Measurements from ENCODE around the gene AKNA.

The AKNA gene

DNA sequence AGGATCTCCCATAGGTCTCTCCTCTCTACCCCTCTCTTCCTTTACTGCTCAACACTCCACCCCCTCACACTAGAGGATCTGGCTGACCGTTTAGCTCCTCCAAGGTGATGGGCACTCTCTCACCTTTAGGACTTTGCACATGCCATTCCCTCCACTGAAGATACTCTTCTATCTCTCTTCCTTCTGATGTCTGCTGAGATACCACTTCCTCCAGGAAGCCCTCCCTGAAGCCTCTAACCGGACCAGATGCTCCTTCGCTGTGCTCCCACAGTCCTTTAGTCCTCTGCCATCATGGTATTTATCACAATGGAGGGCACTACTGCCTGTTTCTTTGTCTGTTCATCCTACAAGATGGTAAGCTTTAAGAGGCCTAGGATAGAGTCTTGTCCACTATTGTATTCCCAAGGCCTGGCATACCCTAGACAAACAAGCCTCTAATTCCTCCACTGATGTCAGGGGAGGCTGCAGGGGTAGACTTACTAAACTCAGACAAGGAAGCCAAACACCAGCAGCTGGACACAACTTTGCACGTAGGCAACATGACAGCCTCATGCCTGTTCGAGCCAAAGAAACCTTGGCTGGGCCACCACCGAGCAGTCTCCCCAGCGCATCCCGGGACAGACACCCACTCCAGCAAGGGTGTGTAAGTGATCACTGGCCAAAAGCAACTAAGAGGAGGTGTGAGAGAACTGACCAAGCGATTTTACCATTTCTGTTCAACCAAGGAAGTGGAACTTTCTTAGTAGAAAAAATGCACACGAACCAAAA lies 37.9 kb downstream of the AKNA start:
- no peaks in the 10 kb centered on the region for H3K9me2 ChIP-seq (replicated peaks; ENCODE audit: insufficient read depth, low read length)
- H3F3A ChIP-seq (ENCODE audit: insufficient read depth, low read length) = 0 out of 2 replicates have a peak, but pooled peaks cover 4% of the 10 kb centered on the region
- no peak overlapping the region for H3K27ac ChIP-seq (ENCODE audit: low read length)
- DNase-seq = no peak
- H3K9me3 ChIP-seq (replicated peaks; ENCODE audit: insufficient read depth, low read length) = no peaks in the 10 kb centered on the region
- peaks cover 9% of the 10 kb centered on the region; the same call in 1 of the 2 replicates for H3K79me2 ChIP-seq (ENCODE audit: low read length)
- H3K27me3 ChIP-seq (replicated peaks; ENCODE audit: insufficient read depth, low read length) = no peaks in the 10 kb centered on the region
- no peaks in the 10 kb centered on the region for H3K4me1 ChIP-seq (ENCODE audit: low read length)
- H3K4me2 ChIP-seq (ENCODE audit: low read depth, low read length) = no peak overlapping the region
- no peaks in the 10 kb centered on the region for H4K20me1 ChIP-seq (ENCODE audit: insufficient read depth, low read length)
- peaks cover 26% of the 10 kb centered on the region for H3K36me3 ChIP-seq (replicated peaks; ENCODE audit: insufficient read depth, low read length)
- no peak for TF ChIP-seq EZH2 (optimal IDR thresholded peaks at IDR 0.05; ENCODE audit: low read depth, low read length)
- TF ChIP-seq, protein P1, sequence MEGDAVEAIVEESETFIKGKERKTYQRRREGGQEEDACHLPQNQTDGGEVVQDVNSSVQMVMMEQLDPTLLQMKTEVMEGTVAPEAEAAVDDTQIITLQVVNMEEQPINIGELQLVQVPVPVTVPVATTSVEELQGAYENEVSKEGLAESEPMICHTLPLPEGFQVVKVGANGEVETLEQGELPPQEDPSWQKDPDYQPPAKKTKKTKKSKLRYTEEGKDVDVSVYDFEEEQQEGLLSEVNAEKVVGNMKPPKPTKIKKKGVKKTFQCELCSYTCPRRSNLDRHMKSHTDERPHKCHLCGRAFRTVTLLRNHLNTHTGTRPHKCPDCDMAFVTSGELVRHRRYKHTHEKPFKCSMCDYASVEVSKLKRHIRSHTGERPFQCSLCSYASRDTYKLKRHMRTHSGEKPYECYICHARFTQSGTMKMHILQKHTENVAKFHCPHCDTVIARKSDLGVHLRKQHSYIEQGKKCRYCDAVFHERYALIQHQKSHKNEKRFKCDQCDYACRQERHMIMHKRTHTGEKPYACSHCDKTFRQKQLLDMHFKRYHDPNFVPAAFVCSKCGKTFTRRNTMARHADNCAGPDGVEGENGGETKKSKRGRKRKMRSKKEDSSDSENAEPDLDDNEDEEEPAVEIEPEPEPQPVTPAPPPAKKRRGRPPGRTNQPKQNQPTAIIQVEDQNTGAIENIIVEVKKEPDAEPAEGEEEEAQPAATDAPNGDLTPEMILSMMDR (IDR thresholded peaks at IDR 0.05; ENCODE audit: low read length) = no peak
- TF ChIP-seq EZH2phosphoT487 (IDR thresholded peaks at IDR 0.05; ENCODE audit: low read length) = no peak
- H2AFZ ChIP-seq (ENCODE audit: low read length) = no peak overlapping the region
- H3K9ac ChIP-seq (ENCODE audit: low read length) = no peak overlapping the region
- no peak overlapping the region for H3K4me3 ChIP-seq (ENCODE audit: low read length)

DNA sequence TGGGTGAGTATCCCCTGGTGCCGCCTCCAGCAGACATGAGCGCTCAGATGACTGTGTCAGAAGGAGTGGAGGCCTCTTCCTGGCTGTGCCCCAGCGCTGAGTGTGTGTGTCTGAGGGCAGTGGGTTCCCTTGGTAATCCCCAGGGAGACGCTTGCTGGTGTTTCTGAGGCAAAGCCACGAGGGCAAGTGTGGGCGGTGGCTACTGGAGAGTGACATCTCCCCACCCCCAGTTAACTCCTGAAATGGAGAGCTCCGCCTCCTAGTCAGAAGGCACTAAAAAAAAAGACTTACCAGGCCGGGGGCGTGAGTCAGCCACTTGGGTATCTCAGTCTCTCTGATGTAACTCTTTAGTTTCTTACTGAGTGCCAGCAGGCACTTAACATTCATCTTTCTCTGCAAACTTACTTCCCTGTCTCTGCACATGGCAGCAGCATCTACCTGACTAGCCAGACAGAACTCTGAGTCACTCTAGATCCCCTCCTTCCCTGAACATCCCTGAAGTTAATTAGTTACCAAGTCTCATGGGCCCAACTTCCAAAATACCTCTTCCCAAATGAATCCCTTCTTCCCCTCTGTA lies 38.8 kb downstream of the AKNA start:
- H3K9ac ChIP-seq (ENCODE audit: low read length) = no peak overlapping the region
- H3K79me2 ChIP-seq (ENCODE audit: low read length) = peaks cover 9% of the 10 kb centered on the region; the same call in 1 of the 2 replicates
- no peak overlapping the region for H3K4me2 ChIP-seq (ENCODE audit: low read depth, low read length)
- H3K36me3 ChIP-seq (replicated peaks; ENCODE audit: insufficient read depth, low read length) = peaks cover 24% of the 10 kb centered on the region
- H3K9me2 ChIP-seq (replicated peaks; ENCODE audit: insufficient read depth, low read length) = no peaks in the 10 kb centered on the region
- H2AFZ ChIP-seq (ENCODE audit: low read length) = no peak overlapping the region
- H3K27me3 ChIP-seq (replicated peaks; ENCODE audit: insufficient read depth, low read length) = no peaks in the 10 kb centered on the region
- no peak overlapping the region for H3K27ac ChIP-seq (ENCODE audit: low read length)
- H4K20me1 ChIP-seq (ENCODE audit: insufficient read depth, low read length) = no peaks in the 10 kb centered on the region
- H3F3A ChIP-seq (ENCODE audit: insufficient read depth, low read length) = 0 out of 2 replicates have a peak, but pooled peaks cover 2% of the 10 kb centered on the region
- no peak for DNase-seq
- no peaks in the 10 kb centered on the region for H3K9me3 ChIP-seq (replicated peaks; ENCODE audit: insufficient read depth, low read length)
- no peak overlapping the region for H3K4me3 ChIP-seq (ENCODE audit: low read length)
- no peaks in the 10 kb centered on the region for H3K4me1 ChIP-seq (ENCODE audit: low read length)
- TF ChIP-seq EZH2phosphoT487 (IDR thresholded peaks at IDR 0.05; ENCODE audit: low read length) (no peak), EZH2 (optimal IDR thresholded peaks at IDR 0.05; ENCODE audit: low read depth, low read length) (no peak)
- TF ChIP-seq, protein P1 (IDR thresholded peaks at IDR 0.05; ENCODE audit: low read length) = no peak

DNA sequence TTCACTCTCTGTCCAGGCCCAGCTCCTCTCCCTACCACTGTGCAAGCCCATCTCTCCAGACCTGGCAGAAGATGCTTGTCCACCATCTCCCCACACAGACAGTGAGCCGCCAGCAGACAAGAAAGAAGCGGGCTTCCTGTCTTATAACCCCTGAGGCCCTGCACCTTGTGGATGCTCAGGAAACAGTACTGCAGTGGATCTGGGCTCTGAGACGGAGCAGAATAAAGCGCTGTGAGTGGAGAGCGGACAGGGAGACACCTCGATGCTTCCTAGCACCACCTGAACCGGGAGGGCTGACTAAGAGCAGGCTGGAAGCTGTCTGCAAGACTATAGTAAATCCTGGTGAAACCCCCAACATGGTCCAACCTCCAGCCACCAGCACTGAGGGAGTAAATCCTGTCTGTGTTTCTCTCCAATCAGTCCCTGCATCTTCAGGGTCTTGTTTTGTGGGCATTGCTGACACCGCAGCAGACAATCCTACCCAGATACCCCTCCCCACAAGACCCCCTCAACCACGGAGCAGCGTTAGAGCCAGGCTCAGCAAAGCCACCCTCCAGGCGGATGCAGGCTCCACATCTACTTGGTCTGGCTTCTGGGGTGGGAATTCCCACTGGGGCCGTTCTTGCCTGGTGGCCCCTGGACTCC lies 39.4 kb downstream of the AKNA start:
- Histone ChIP-seq H3K4me2 (ENCODE audit: low read depth, low read length) (no peak overlapping the region), H4K20me1 (ENCODE audit: insufficient read depth, low read length) (no peaks in the 10 kb centered on the region)

More for the DNA sequence above, 39.4 kb downstream of the AKNA start:
- Histone ChIP-seq H3K36me3 (replicated peaks; ENCODE audit: insufficient read depth, low read length) (peaks cover 23% of the 10 kb centered on the region), H3K4me3 (ENCODE audit: low read length) (no peak overlapping the region), H3K27ac (ENCODE audit: low read length) (no peak overlapping the region), H3K9me2 (replicated peaks; ENCODE audit: insufficient read depth, low read length) (no peaks in the 10 kb centered on the region), H3K9me3 (replicated peaks; ENCODE audit: insufficient read depth, low read length) (no peaks in the 10 kb centered on the region), H3K9ac (ENCODE audit: low read length) (no peak overlapping the region), H3K27me3 (replicated peaks; ENCODE audit: insufficient read depth, low read length) (no peaks in the 10 kb centered on the region), H3K79me2 (ENCODE audit: low read length) (peaks cover 6% of the 10 kb centered on the region; the same call in 1 of the 2 replicates), H3K4me1 (ENCODE audit: low read length) (no peaks in the 10 kb centered on the region), H2AFZ (ENCODE audit: low read length) (no peak overlapping the region), H3F3A (ENCODE audit: insufficient read depth, low read length) (no peaks in the 10 kb centered on the region)
- no peak for TF ChIP-seq EZH2 (optimal IDR thresholded peaks at IDR 0.05; ENCODE audit: low read depth, low read length)
- DNase-seq = no peak
